H9 (cell line): Measurements from ENCODE around the gene NANOS2. TPM values are rescaled to one million over a fixed set of nuclear protein-coding genes. Genes with fewer than 3 reads are reported as not detected.

Experiments used
- DNase-seq: peaks from one replicate; pipeline ENCODE4 v3.0.0-alpha.2; 2017
- H2AFZ ChIP-seq: one replicate; pipeline ENCODE4 v1.6.1; 2013; ENCODE audit warnings: mild to moderate bottlenecking, low read length, control low read depth, moderate library complexity
- H2AK5ac ChIP-seq: 2 replicates; pipeline ENCODE4 v1.6.1; 2013; ENCODE audit warnings: low read length, control low read depth, mixed read lengths; ENCODE audit not compliant: insufficient read length
- H2BK120ac ChIP-seq: one replicate; pipeline ENCODE4 v1.6.1; 2013; ENCODE audit warnings: low read depth, mild to moderate bottlenecking, low read length, control low read depth, inconsistent platforms; ENCODE audit not compliant: poor library complexity, severe bottlenecking
- H2BK12ac ChIP-seq: 2 replicates; pipeline ENCODE4 v1.6.1; 2013; ENCODE audit warnings: low read length, control low read depth, mixed read lengths, low read depth; ENCODE audit not compliant: insufficient read length
- H2BK15ac ChIP-seq: 2 replicates; pipeline ENCODE4 v1.6.1; 2013; ENCODE audit warnings: low read depth, low read length, control low read depth
- H2BK20ac ChIP-seq: one replicate; pipeline ENCODE4 v1.6.1; 2013; ENCODE audit warnings: low read depth, mild to moderate bottlenecking, low read length, control low read depth, inconsistent platforms; ENCODE audit not compliant: poor library complexity, severe bottlenecking
- H2BK5ac ChIP-seq: 2 replicates; pipeline ENCODE4 v1.6.1; 2013; ENCODE audit warnings: low read length, control low read depth, mixed read lengths; ENCODE audit not compliant: insufficient read length
- H3K14ac ChIP-seq: 2 replicates; pipeline ENCODE4 v1.6.1; 2013; ENCODE audit warnings: low read length, control low read depth; ENCODE audit not compliant: insufficient read depth
- H3K18ac ChIP-seq: 2 replicates; pipeline ENCODE4 v1.6.1; 2013; ENCODE audit warnings: low read depth, mild to moderate bottlenecking, mixed read lengths, low read length, control low read depth; ENCODE audit not compliant: insufficient read length
- H3K23ac ChIP-seq: 2 replicates; pipeline ENCODE4 v1.6.1; 2013; ENCODE audit warnings: low read length, control low read depth, mixed read lengths, low read depth; ENCODE audit not compliant: insufficient read length
- H3K23me2 ChIP-seq: 2 replicates; pipeline ENCODE4 v1.6.1; 2013; ENCODE audit warnings: low read depth, mild to moderate bottlenecking, mixed read lengths, low read length, control low read depth; ENCODE audit not compliant: insufficient read length, poor library complexity, severe bottlenecking
- H3K27ac ChIP-seq: 2 replicates; pipeline ENCODE4 v1.5.1; 2013; ENCODE audit warnings: low read length, control low read depth, mixed read lengths, low read depth; ENCODE audit not compliant: insufficient read length
- H3K27me3 ChIP-seq: 2 replicates; pipeline ENCODE4 v1.6.1; 2013; ENCODE audit warnings: low read length, control low read depth, inconsistent platforms; ENCODE audit not compliant: insufficient read depth
- H3K4ac ChIP-seq: 2 replicates; pipeline ENCODE4 v1.6.1; 2013; ENCODE audit warnings: low read depth, mild to moderate bottlenecking, control low read depth, inconsistent platforms, low read length, moderate library complexity
- H3K4me1 ChIP-seq: 2 replicates; pipeline ENCODE4 v1.6.1; 2013; ENCODE audit warnings: low read length, control low read depth, inconsistent platforms; ENCODE audit not compliant: insufficient read depth
- H3K4me2 ChIP-seq: 2 replicates; pipeline ENCODE4 v1.6.1; 2013; ENCODE audit warnings: low read length, control low read depth, mixed read lengths; ENCODE audit not compliant: insufficient read length, insufficient read depth
- H3K56ac ChIP-seq: 2 replicates; pipeline ENCODE4 v1.6.1; 2013; ENCODE audit warnings: low read depth, mild to moderate bottlenecking, mixed read lengths, low read length, control low read depth; ENCODE audit not compliant: insufficient read length
- H3K79me1 ChIP-seq: 2 replicates; pipeline ENCODE4 v1.6.1; 2013; ENCODE audit warnings: low read depth, mild to moderate bottlenecking, moderate library complexity, low read length, control low read depth, inconsistent platforms; ENCODE audit not compliant: insufficient read depth, poor library complexity, severe bottlenecking
- H3K79me2 ChIP-seq: 2 replicates; pipeline ENCODE4 v1.6.1; 2013; ENCODE audit warnings: low read length, control low read depth, inconsistent platforms; ENCODE audit not compliant: insufficient read depth
- H3K9ac ChIP-seq: 2 replicates; pipeline ENCODE4 v1.6.1; 2013; ENCODE audit warnings: low read length, control low read depth, mixed read lengths; ENCODE audit not compliant: insufficient read length; ENCODE audit errors: extremely low read depth
- H3K9me3 ChIP-seq: one replicate; pipeline ENCODE4 v1.6.1; 2013; ENCODE audit warnings: low read depth, low read length, inconsistent platforms; ENCODE audit not compliant: control insufficient read depth
- H3T11ph ChIP-seq: one replicate; pipeline ENCODE4 v1.6.1; 2013; ENCODE audit warnings: mild to moderate bottlenecking, low read length, control low read depth, inconsistent platforms
- H4K20me1 ChIP-seq: one replicate; pipeline ENCODE4 v1.6.1; 2013; ENCODE audit not compliant: control insufficient read depth, insufficient read length, insufficient read depth
- H4K5ac ChIP-seq: 2 replicates; pipeline ENCODE4 v1.6.1; 2013; ENCODE audit warnings: low read depth, mild to moderate bottlenecking, mixed read lengths, low read length, control low read depth; ENCODE audit not compliant: insufficient read length
- H4K8ac ChIP-seq: replicated peaks from 2 replicates; pipeline ENCODE4 v1.6.1; 2013; ENCODE audit warnings: low read length, control low read depth, mixed read lengths, low read depth; ENCODE audit not compliant: insufficient read length
- H4K91ac ChIP-seq: 2 replicates; pipeline ENCODE4 v1.6.1; 2013; ENCODE audit warnings: low read depth, mild to moderate bottlenecking, moderate library complexity, mixed read lengths, low read length, control low read depth; ENCODE audit not compliant: insufficient read length
- H3K27ac Mint-ChIP-seq, 3 experiments: 2 replicates in 2 of 3; 3 replicates in 1 of 3; pipeline ENCODE4 v1.8.0; 2020 to 2021; ENCODE audit warnings: mixed read lengths in 3 of 3, mild to moderate bottlenecking in 1 of 3, moderate library complexity in 1 of 3
- H3K27me3 Mint-ChIP-seq: 2 replicates; pipeline ENCODE4 v1.8.0; 2021; ENCODE audit warnings: low read depth, mild to moderate bottlenecking, moderate library complexity, mixed read lengths
- H3K36me3 Mint-ChIP-seq, 3 experiments: 2 replicates in 2 of 3; 3 replicates in 1 of 3; pipeline ENCODE4 v1.8.0; 2020 to 2021; ENCODE audit warnings: low read depth in 3 of 3, mixed read lengths in 3 of 3; ENCODE audit not compliant: insufficient read depth in 1 of 3
- H3K4me1 Mint-ChIP-seq, 2 experiments: 2 replicates each; pipeline ENCODE4 v1.8.0; 2020; ENCODE audit warnings: mixed read lengths in 2 of 2
- H3K4me3 Mint-ChIP-seq, 2 experiments: 2 replicates in 1 of 2; 3 replicates in 1 of 2; pipeline ENCODE4 v1.8.0; 2020 to 2021; ENCODE audit warnings: mild to moderate bottlenecking in 2 of 2, mixed read lengths in 2 of 2, moderate library complexity in 1 of 2
- H3K9me3 Mint-ChIP-seq, 2 experiments: 2 replicates in 1 of 2; 3 replicates in 1 of 2; pipeline ENCODE4 v1.8.0; 2020; ENCODE audit warnings: mild to moderate bottlenecking in 2 of 2, mixed read lengths in 2 of 2, moderate library complexity in 1 of 2
- CTCF ChIP-seq: fragments of 200-600 bp; sonication (generic); conservative IDR thresholded peaks from 3 replicates; pipeline ENCODE4 v1.8.0; 2021; ENCODE audit warnings: antibody characterized with exemption, mild to moderate bottlenecking
- WGBS: extraction: QIAGEN DNeasy Blood & Tissue Kit; methylation state at CpG from one replicate; pipeline ENCODE4 v1.1.7; 2013; ENCODE audit warnings: missing lambda C conversion rate, low lambda C conversion rate, mixed read lengths; ENCODE audit not compliant: insufficient read length; ENCODE audit errors: extremely low coverage; 5-methylcytosine and 5-hydroxymethylcytosine counted together
- total RNA-seq: library from RNA; stranded (reverse); gene quantifications from 2 replicates; pipeline ENCODE4 v1.2.1, GENCODE V29; 2021

Gene NANOS2
- total RNA-seq, 1 experiment from 2014 or later = not detected

GRCh38 chr19:45931055-45931454 lies 16.5 kb upstream of the NANOS2 start:
- no peak overlapping the region for H4K91ac ChIP-seq
- no peak overlapping the region for H3K56ac ChIP-seq
- H3K9me3 ChIP-seq = no peaks in the 10 kb centered on the region
- no peaks in the 10 kb centered on the region; the same call in 1 of the 2 replicates for H3K27me3 ChIP-seq
- H3K27ac Mint-ChIP-seq = no peak overlapping the region
- H3K23ac ChIP-seq = no peak overlapping the region
- no peak overlapping the region for H3K27ac ChIP-seq
- no peak overlapping the region for H3K4me3 Mint-ChIP-seq
- H3K14ac ChIP-seq = no peak overlapping the region
- H2AK5ac ChIP-seq = no peak overlapping the region
- no peak overlapping the region for H2AFZ ChIP-seq
- no peaks in the 10 kb centered on the region for H4K20me1 ChIP-seq
- peaks cover 72% of the 10 kb centered on the region for H3K27me3 Mint-ChIP-seq
- no CpG with 5 or more reads among the region's 3 CpGs for WGBS
- no peak overlapping the region for H2BK120ac ChIP-seq
- H3K79me2 ChIP-seq = no peaks in the 10 kb centered on the region
- peak; percentile 24; the same call in 1 of the 3 replicates for TF ChIP-seq CTCF
- no peak overlapping the region for H2BK12ac ChIP-seq
- H3K4me2 ChIP-seq = no peak overlapping the region
- H3K23me2 ChIP-seq = peaks cover 4% of the 10 kb centered on the region
- H3K4ac ChIP-seq = no peak overlapping the region
- 0 out of 2 replicates have a peak, but pooled peaks cover 3% of the 10 kb centered on the region for H3K4me1 ChIP-seq
- no peak overlapping the region for H2BK15ac ChIP-seq
- no peak overlapping the region for H4K5ac ChIP-seq
- H3T11ph ChIP-seq = no peak overlapping the region
- no peak overlapping the region for H3K9ac ChIP-seq
- H3K79me1 ChIP-seq = no peaks in the 10 kb centered on the region
- H3K4me1 Mint-ChIP-seq = peaks cover 6 to 33% of the 10 kb centered on the region in 2 experiments
- no peak overlapping the region for H4K8ac ChIP-seq
- no peaks in the 10 kb centered on the region for H3K36me3 Mint-ChIP-seq
- no peak overlapping the region for H2BK20ac ChIP-seq
- H3K9me3 Mint-ChIP-seq = no peaks in the 10 kb centered on the region; a peak in 2 of 5 replicates
- H3K18ac ChIP-seq = no peak overlapping the region
- no peak overlapping the region for H2BK5ac ChIP-seq
- no peak for DNase-seq
